Astrocyte of the cerebellum (primary cell): Measurements from ENCODE around the gene TLR8.

Experiments used
- DNase-seq: peaks from one replicate; pipeline ENCODE4 v3.0.0-alpha.2; 2011; ENCODE audit warnings: low read depth
- H3K4me3 ChIP-seq: 2 replicates; pipeline ENCODE4 v1.5.1; 2011; ENCODE audit warnings: mild to moderate bottlenecking, low read depth, low read length, moderate library complexity
- in situ Hi-C: cut with HindIII; loops from 2 replicates; pipeline ENCODE4 v1.10.0; 2017; ENCODE audit warnings: low sequenced_read_pairs
- TF ChIP-seq, protein P1 (sequence below): IDR thresholded peaks from 2 replicates; pipeline ENCODE4 v1.5.1; 2012; ENCODE audit warnings: low read length, low read depth, moderate library complexity, mild to moderate bottlenecking; ENCODE audit errors: missing control alignments

Gene TLR8

DNA sequence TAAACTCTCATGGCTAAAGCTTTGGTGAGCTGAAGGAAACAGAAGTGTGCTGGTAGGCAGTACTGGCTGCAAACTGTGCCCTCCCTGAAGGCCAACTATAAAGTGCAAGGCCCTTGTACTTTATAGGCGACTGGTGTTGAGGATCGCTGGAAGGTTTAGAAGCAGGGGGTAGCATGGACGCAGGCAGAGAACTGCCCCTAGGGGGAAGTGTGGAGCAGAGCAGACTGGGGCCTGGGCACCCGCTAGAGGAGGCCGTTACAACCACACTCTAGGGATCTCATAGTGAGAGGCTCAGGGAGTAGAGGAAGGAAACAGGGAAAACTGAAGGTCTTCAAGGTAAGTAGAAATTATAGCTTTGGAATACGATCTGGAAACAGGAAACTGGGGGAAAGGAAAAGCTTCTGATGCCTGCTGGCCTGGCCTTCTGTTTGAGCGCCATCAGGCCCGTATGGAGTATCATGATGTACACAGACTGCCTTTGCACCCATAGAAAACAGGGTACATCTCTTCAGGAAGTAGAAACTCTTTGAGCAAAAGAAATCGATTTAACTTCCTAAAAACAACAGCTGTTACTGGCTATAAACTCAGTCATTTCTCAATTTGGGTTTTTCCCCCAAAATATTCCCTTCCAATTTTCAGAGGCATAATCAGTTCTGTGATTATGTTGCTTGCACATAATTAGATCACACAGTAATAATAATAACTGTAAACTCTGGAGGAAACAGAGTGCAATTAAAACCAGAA, 44.6 kb downstream of the TLR8 start:
- no peak overlapping the region for H3K4me3 ChIP-seq
- in situ Hi-C loops: no loop called here
- TF ChIP-seq, protein P1, sequence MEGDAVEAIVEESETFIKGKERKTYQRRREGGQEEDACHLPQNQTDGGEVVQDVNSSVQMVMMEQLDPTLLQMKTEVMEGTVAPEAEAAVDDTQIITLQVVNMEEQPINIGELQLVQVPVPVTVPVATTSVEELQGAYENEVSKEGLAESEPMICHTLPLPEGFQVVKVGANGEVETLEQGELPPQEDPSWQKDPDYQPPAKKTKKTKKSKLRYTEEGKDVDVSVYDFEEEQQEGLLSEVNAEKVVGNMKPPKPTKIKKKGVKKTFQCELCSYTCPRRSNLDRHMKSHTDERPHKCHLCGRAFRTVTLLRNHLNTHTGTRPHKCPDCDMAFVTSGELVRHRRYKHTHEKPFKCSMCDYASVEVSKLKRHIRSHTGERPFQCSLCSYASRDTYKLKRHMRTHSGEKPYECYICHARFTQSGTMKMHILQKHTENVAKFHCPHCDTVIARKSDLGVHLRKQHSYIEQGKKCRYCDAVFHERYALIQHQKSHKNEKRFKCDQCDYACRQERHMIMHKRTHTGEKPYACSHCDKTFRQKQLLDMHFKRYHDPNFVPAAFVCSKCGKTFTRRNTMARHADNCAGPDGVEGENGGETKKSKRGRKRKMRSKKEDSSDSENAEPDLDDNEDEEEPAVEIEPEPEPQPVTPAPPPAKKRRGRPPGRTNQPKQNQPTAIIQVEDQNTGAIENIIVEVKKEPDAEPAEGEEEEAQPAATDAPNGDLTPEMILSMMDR: peak; percentile 13
- DNase-seq: no peak

GRCh38 chrX:12951595-12951975, 45.2 kb downstream of the TLR8 start:
- DNase-seq: no peak
- H3K4me3 ChIP-seq: no peak overlapping the region
- in situ Hi-C loops: no loop called here
- TF ChIP-seq, protein P1: no peak

GRCh38 chrX:12953420-12953819, 47.0 kb downstream of the TLR8 start:
- H3K4me3 ChIP-seq: no peak overlapping the region
- no peak for DNase-seq
- TF ChIP-seq, protein P1: no peak
- in situ Hi-C loops: no loop called here

- TF ChIP-seq, protein P1: no peak
- in situ Hi-C loops: no loop called here
- no peak overlapping the region for H3K4me3 ChIP-seq
- no peak for DNase-seq
Observed at GRCh38 chrX:12954376-12954775, 48.0 kb downstream of the TLR8 start.

GRCh38 chrX:12954981-12955380, 48.6 kb downstream of the TLR8 start:
- TF ChIP-seq, protein P1: no peak
- H3K4me3 ChIP-seq: no peak overlapping the region
- DNase-seq: no peak
- in situ Hi-C loops: no loop called here

DNA sequence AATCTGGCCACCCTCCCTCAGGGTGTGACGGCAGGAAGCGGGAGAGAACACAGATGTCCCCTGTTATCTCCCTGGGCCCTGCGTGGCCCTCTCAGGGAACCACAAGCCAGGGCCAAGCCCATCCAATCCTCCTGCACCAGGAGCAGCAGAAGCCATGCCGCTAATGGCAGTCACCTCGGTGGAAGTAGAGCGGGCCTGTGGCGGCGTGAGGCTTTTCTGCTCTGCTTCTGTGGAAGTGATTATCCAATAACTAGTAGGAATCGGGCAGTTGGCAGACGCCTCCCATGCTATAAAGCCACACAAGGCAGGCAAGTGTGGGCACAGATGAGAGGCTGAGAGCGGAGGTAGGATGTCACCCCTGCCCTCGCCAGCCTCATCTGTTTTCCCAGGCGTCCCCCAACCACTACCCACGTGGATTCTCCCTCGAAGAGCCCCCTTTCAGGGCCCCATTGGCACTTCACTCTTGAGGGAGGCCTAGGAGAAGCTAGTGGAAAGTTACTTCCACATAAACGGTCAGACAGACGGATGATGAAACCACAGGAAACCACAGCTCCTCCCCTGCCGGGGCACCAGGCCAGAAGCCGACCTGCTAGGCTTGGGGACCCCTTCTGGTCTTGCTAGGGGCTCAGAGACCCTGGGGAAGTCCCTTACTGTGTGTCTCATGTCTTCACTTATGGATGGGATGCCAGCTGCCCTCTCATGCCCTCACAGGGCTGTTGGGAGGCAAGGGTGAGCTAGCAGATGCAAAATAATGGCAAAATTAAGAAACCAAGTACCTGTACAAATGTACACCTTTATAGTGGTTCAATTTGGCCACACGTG, 49.7 kb downstream of the TLR8 start:
- DNase-seq: no peak
- TF ChIP-seq, protein P1: no peak
- no peak overlapping the region for H3K4me3 ChIP-seq
- in situ Hi-C loops: no loop called here
